Gastrocnemius medialis (tissue), 4 donors: ENCODE measurements around the gene CYLD. TPM values are rescaled to one million over a fixed set of nuclear protein-coding genes. Genes with fewer than 3 reads are reported as not detected.
A peak's percentile ranks its signal among the peaks of the same experiment; 100 is the strongest.

Experiments used
- ATAC-seq, 2 donors: fragments of 150-250 bp; one replicate each; pipeline ENCODE4 v1.9.1; 2016
- DNase-seq, 2 donors: peaks; one replicate each; pipeline ENCODE4 v3.0.0-alpha.2; 2019
- H3K27ac ChIP-seq, 4 donors: fragments of 200-600 bp; sonication (generic); 1 replicate in 1 of 4; 2 replicates in 3 of 4; pipeline ENCODE4 v1.5.1; 2016 to 2018; ENCODE audit warnings: mild to moderate bottlenecking in 2 of 4, moderate library complexity in 1 of 4
- H3K27me3 ChIP-seq, 3 donors: fragments of 200-600 bp; sonication (generic) in 2 of 3; 1 replicate in 1 of 3; 2 replicates in 2 of 3; pipeline versions ENCODE4 v1.5.1 to v1.6.0; 2016 to 2019; ENCODE audit warnings: mild to moderate bottlenecking in 1 of 3, moderate library complexity in 1 of 3
- H3K36me3 ChIP-seq, 2 donors: fragments of 200-600 bp; sonication (generic) in 1 of 2; one replicate each; pipeline ENCODE4 v1.5.1; 2017 to 2018
- H3K4me1 ChIP-seq, 2 donors: fragments of 200-600 bp; sonication (generic) in 1 of 2; one replicate each; pipeline ENCODE4 v1.5.1; 2016 to 2017; ENCODE audit warnings: mild to moderate bottlenecking in 2 of 2
- H3K4me3 ChIP-seq, 4 donors: fragments of 200-600 bp; sonication (generic) in 3 of 4; 1 replicate in 1 of 4; 2 replicates in 3 of 4; pipeline ENCODE4 v1.5.1; 2016 to 2019; ENCODE audit warnings: mild to moderate bottlenecking in 2 of 4
- H3K9me3 ChIP-seq, 3 donors: fragments of 200-600 bp; sonication (generic) in 2 of 3; 1 replicate in 1 of 3; 2 replicates in 2 of 3; pipeline ENCODE4 v1.5.1; 2016 to 2019
- CTCF ChIP-seq, 5 experiments: fragments of 450-650 bp in 3 of 5; fragments of 200-600 bp in 2 of 5; sonication (generic) in 2 of 5; IDR thresholded peaks in 4 of 5; conservative IDR thresholded peaks in 1 of 5; 1 replicate in 4 of 5; 2 replicates in 1 of 5; pipeline ENCODE4 v1.5.1; 2016 to 2019; ENCODE audit warnings: antibody characterized with exemption in 5 of 5, mild to moderate bottlenecking in 3 of 5, moderate library complexity in 3 of 5
- POLR2A ChIP-seq, 2 donors: fragments of 450-650 bp; IDR thresholded peaks; one replicate each; pipeline ENCODE4 v1.6.1; 2017; ENCODE audit warnings: antibody characterized with exemption in 2 of 2, mild to moderate bottlenecking in 2 of 2, moderate library complexity in 2 of 2
- in situ Hi-C, 4 donors: fragments of 200-750 bp; cut with MboI; loops; one replicate each; pipeline versions ENCODE4 v1.15.0 to v1.8.0; 2017; ENCODE audit warnings: low sequenced_read_pairs in 4 of 4
- intact Hi-C: fragments of 100-400 bp; cut with DNase I; formaldehyde crosslinking; loops from one replicate; pipeline ENCODE4 v1.15.1; 2023; ENCODE audit warnings: low total_unique reads
- total RNA-seq, 4 donors: library from RNA; depleted of rRNA; stranded (reverse); fragments of >200 nt; gene quantifications; one replicate each; pipeline versions ENCODE4 v1.1.0 to v1.2.3, GENCODE V29; 2016

The CYLD gene
- total RNA-seq, 4 donors from 2014 or later = 49.2 to 177 (median 135) TPM

- Histone ChIP-seq H3K27me3 (no peaks in the 10 kb centered on the region), H3K36me3 (no peaks in the 10 kb centered on the region), H3K4me1 (peaks cover 44 to 55% of the 10 kb centered on the region in 2 donors), H3K9me3 (no peaks in the 10 kb centered on the region), H3K27ac (peak overlapping the region; percentile 81 to 87 (median 85)), H3K4me3 (peak overlapping the region; percentile 49 to 58 (median 52))
- DNase-seq (peak; percentile 75 to 79), ATAC-seq (peak; percentile 66 to 67)
- intact Hi-C loops = loop anchor here (2.0 kb wide), 1 partner anchor 43 kb away; no protein-coding TSS in a partner anchor
- TF ChIP-seq CTCF (IDR thresholded peaks at IDR 0.05 in 4 of 5, conservative IDR thresholded peaks at IDR 0.05 in 1 of 5) = no peak
- TF ChIP-seq POLR2A (IDR thresholded peaks at IDR 0.05) = peak in 1 of 2 donors; percentile 29
- in situ Hi-C loops = loop anchor here in 1 of 4 donors (5.0 kb wide), 1 partner anchor 49 kb away; no protein-coding TSS in a partner anchor
Observed at GRCh38 chr16:50697881-50698767, 43.8 kb upstream of the CYLD start.

- in situ Hi-C loops = loop anchor here in 1 of 4 donors (5.0 kb wide), 1 partner anchor 48 kb away; no protein-coding TSS in a partner anchor
- peak; percentile 66 to 75 for ATAC-seq
- TF ChIP-seq POLR2A (IDR thresholded peaks at IDR 0.05) (peak in 1 of 2 donors; percentile 18), CTCF (IDR thresholded peaks at IDR 0.05 in 4 of 5, conservative IDR thresholded peaks at IDR 0.05 in 1 of 5) (no peak)
- intact Hi-C loops = loop anchor here (2.0 kb wide), 1 partner anchor 41 kb away; no protein-coding TSS in a partner anchor
- Histone ChIP-seq H3K27me3 (no peaks in the 10 kb centered on the region), H3K9me3 (peaks cover 0 to 11% (median 0%) of the 10 kb centered on the region in 3 donors), H3K4me1 (peaks cover 44 to 55% of the 10 kb centered on the region in 2 donors), H3K4me3 (no peak overlapping the region), H3K36me3 (no peaks in the 10 kb centered on the region), H3K27ac (peak overlapping the region; percentile 65 to 87 (median 85))
- DNase-seq = peak; percentile 84 to 94
Observed at GRCh38 chr16:50699326-50700159, 42.3 kb upstream of the CYLD start.

GRCh38 chr16:50702725-50703124, 39.2 kb upstream of the CYLD start:
- DNase-seq (peak; percentile 66 to 75), ATAC-seq (peak; percentile 73 to 82)
- no peak overlapping the region for H3K4me3 ChIP-seq
- intact Hi-C loops (no loop called here), in situ Hi-C loops (no loop called here)
- H3K27ac ChIP-seq = peak overlapping the region; percentile 82 to 87 (median 85)
- no peaks in the 10 kb centered on the region for H3K27me3 ChIP-seq
- TF ChIP-seq CTCF (IDR thresholded peaks at IDR 0.05 in 4 of 5, conservative IDR thresholded peaks at IDR 0.05 in 1 of 5) (no peak), POLR2A (IDR thresholded peaks at IDR 0.05) (no peak)
- no peaks in the 10 kb centered on the region for H3K36me3 ChIP-seq
- peaks cover 32 to 37% of the 10 kb centered on the region in 2 donors for H3K4me1 ChIP-seq
- peaks cover 0 to 13% (median 0%) of the 10 kb centered on the region in 3 donors for H3K9me3 ChIP-seq

GRCh38 chr16:50704245-50704644, 37.6 kb upstream of the CYLD start:
- peaks cover 22% of the 10 kb centered on the region in 2 donors for H3K4me1 ChIP-seq
- no peaks in the 10 kb centered on the region for H3K27me3 ChIP-seq
- intact Hi-C loops (no loop called here), in situ Hi-C loops (no loop called here)
- no peak for TF ChIP-seq CTCF (IDR thresholded peaks at IDR 0.05 in 4 of 5, conservative IDR thresholded peaks at IDR 0.05 in 1 of 5)
- TF ChIP-seq POLR2A (IDR thresholded peaks at IDR 0.05) = no peak
- no peak for ATAC-seq
- no peak overlapping the region for H3K27ac ChIP-seq
- no peaks in the 10 kb centered on the region for H3K36me3 ChIP-seq
- H3K4me3 ChIP-seq = no peak overlapping the region
- no peak for DNase-seq
- peaks cover 0 to 13% (median 0%) of the 10 kb centered on the region in 3 donors for H3K9me3 ChIP-seq
